Stomach (tissue), 19 donors: ENCODE data around the gene MALAT1. TPM values are rescaled to one million over a fixed set of nuclear protein-coding genes. Genes with fewer than 3 reads are reported as not detected.
"Not testable (repeated sequence)": the region's sequence is repeated elsewhere in the genome, so short reads cannot be mapped to it uniquely, and the experiment has no call there.

Experiments used
- DNase-seq, 2 donors: peaks; one replicate each; pipeline versions ENCODE4 v3.0.0 to v3.0.0-alpha.2; 2013 to 2019
- H3K27ac ChIP-seq, 5 donors: fragments of 200-600 bp in 4 of 5; sonication (generic) in 4 of 5; one replicate each; pipeline ENCODE4 v1.5.1; 2013 to 2019; ENCODE audit warnings: mild to moderate bottlenecking in 1 of 5, moderate library complexity in 1 of 5
- H3K27me3 ChIP-seq, 3 donors: fragments of 200-600 bp; sonication (generic); one replicate each; pipeline ENCODE4 v1.5.1; 2017 to 2019; ENCODE audit warnings: mixed run types in 1 of 3
- H3K36me3 ChIP-seq, 4 donors: fragments of 200-600 bp; sonication (generic); 1 replicate in 3 of 4; 2 replicates in 1 of 4; pipeline ENCODE4 v1.5.1; 2016 to 2019
- H3K4me1 ChIP-seq, 4 donors: fragments of 200-600 bp; sonication (generic); one replicate each; pipeline ENCODE4 v1.5.1; 2016 to 2019
- H3K4me3 ChIP-seq, 4 donors: fragments of 200-600 bp; sonication (generic) in 3 of 4; one replicate each; pipeline ENCODE4 v1.5.1; 2016 to 2019; ENCODE audit warnings: mild to moderate bottlenecking in 1 of 4
- H3K9me3 ChIP-seq, 4 donors: fragments of 200-600 bp; sonication (generic); one replicate each; pipeline ENCODE4 v1.5.1; 2016 to 2019
- EP300 ChIP-seq: sonication (generic); formaldehyde crosslinking; IDR thresholded peaks from one replicate; pipeline ENCODE4 v1.6.1; 2017; ENCODE audit warnings: antibody characterized with exemption
- POLR2A ChIP-seq, 4 donors: fragments of 450-650 bp; IDR thresholded peaks; one replicate each; pipeline ENCODE4 v1.6.1; 2016; ENCODE audit warnings: antibody characterized with exemption in 4 of 4, control low read depth in 2 of 4, mild to moderate bottlenecking in 1 of 4, moderate library complexity in 1 of 4
- POLR2AphosphoS5 ChIP-seq, 3 donors: sonication (generic); formaldehyde crosslinking; IDR thresholded peaks; one replicate each; pipeline ENCODE4 v1.6.1; 2016; ENCODE audit warnings: antibody characterized with exemption in 3 of 3
- WGBS, 5 donors: extraction: QIAGEN DNeasy Blood & Tissue Kit in 3 of 5; methylation state at CpG; one replicate each; pipeline versions ENCODE4 v1.1.5 to v1.1.7; 2013 to 2018; 5-methylcytosine and 5-hydroxymethylcytosine counted together
- intact Hi-C: fragments of 100-400 bp; cut with DNase I; formaldehyde crosslinking; loops from one replicate; pipeline ENCODE4 v1.15.1; 2023; ENCODE audit warnings: low total_unique reads
- long read RNA-seq, 10 donors: transcript quantifications; one replicate each; lab custom pipeline, GENCODE V29; 2026
- polyA plus RNA-seq, 3 donors: library from polyadenylated mRNA; stranded (reverse); fragments of 200-250 nt; gene quantifications; one replicate each; pipeline ENCODE4 v1.2.3, GENCODE V29; 2013
- total RNA-seq, 5 donors: library from RNA; depleted of rRNA; stranded (reverse); fragments of >200 nt; gene quantifications; one replicate each; pipeline versions ENCODE4 v1.1.0 to v1.2.3, GENCODE V29; 2014 to 2016
- TF ChIP-seq, protein P1 (sequence below), 7 experiments: fragments of 450-650 bp in 4 of 7; fragments of 200-600 bp in 3 of 7; sonication (generic) in 3 of 7; IDR thresholded peaks; one replicate each; pipeline ENCODE4 v1.5.1; 2016 to 2019; ENCODE audit warnings: antibody characterized with exemption in 7 of 7, control low read depth in 2 of 7, mild to moderate bottlenecking in 1 of 7
- donor health status: healthy with polysubstance abuse.
- donor health status: Bipolar disorder and iron deficiency.
- donor health status: healthy.

Gene MALAT1
- total RNA-seq (over 10,000 TPM; 11,517 to 39,496 (median 13,707) TPM), polyA plus RNA-seq (100 to 1,000 TPM; 124 to 296 (median 126) TPM)
- long read RNA-seq, donor 1, full-length matches to known transcripts = 646 of 646 reads
- long read RNA-seq, donor 1, partial matches to known transcripts = 0 of 646 reads
- long read RNA-seq, donor 1, other reads (novel, unspliced or antisense) = 0 of 646 reads
- long read RNA-seq, donor 2, full-length matches to known transcripts = 1,591 of 1,591 reads
- long read RNA-seq, donor 2, partial matches to known transcripts = 0 of 1,591 reads
- long read RNA-seq, donor 2, other reads (novel, unspliced or antisense) = 0 of 1,591 reads
- long read RNA-seq, donor 3, full-length matches to known transcripts = 1,518 of 1,518 reads
- long read RNA-seq, donor 3, partial matches to known transcripts = 0 of 1,518 reads
- long read RNA-seq, donor 3, other reads (novel, unspliced or antisense) = 0 of 1,518 reads
- long read RNA-seq, donor 4, full-length matches to known transcripts = 93 of 93 reads
- long read RNA-seq, donor 4, partial matches to known transcripts = 0 of 93 reads
- long read RNA-seq, donor 4, other reads (novel, unspliced or antisense) = 0 of 93 reads
- long read RNA-seq, donor 5, full-length matches to known transcripts = 967 of 967 reads
- long read RNA-seq, donor 5, partial matches to known transcripts = 0 of 967 reads
- long read RNA-seq, donor 5, other reads (novel, unspliced or antisense) = 0 of 967 reads
- long read RNA-seq, donor 6, full-length matches to known transcripts = 4,808 of 4,808 reads
- long read RNA-seq, donor 6, partial matches to known transcripts = 0 of 4,808 reads
- long read RNA-seq, donor 6, other reads (novel, unspliced or antisense) = 0 of 4,808 reads
- long read RNA-seq, donor 7, full-length matches to known transcripts = 607 of 607 reads
- long read RNA-seq, donor 7, partial matches to known transcripts = 0 of 607 reads
- long read RNA-seq, donor 7, other reads (novel, unspliced or antisense) = 0 of 607 reads
- long read RNA-seq, donor 8, full-length matches to known transcripts = 2,041 of 2,041 reads
- long read RNA-seq, donor 8, partial matches to known transcripts = 0 of 2,041 reads
- long read RNA-seq, donor 8, other reads (novel, unspliced or antisense) = 0 of 2,041 reads
- long read RNA-seq, donor 9, full-length matches to known transcripts = 1,217 of 1,217 reads
- long read RNA-seq, donor 9, partial matches to known transcripts = 0 of 1,217 reads
- long read RNA-seq, donor 9, other reads (novel, unspliced or antisense) = 0 of 1,217 reads
- long read RNA-seq, donor 10, full-length matches to known transcripts = 672 of 672 reads
- long read RNA-seq, donor 10, partial matches to known transcripts = 0 of 672 reads
- long read RNA-seq, donor 10, other reads (novel, unspliced or antisense) = 0 of 672 reads

DNA sequence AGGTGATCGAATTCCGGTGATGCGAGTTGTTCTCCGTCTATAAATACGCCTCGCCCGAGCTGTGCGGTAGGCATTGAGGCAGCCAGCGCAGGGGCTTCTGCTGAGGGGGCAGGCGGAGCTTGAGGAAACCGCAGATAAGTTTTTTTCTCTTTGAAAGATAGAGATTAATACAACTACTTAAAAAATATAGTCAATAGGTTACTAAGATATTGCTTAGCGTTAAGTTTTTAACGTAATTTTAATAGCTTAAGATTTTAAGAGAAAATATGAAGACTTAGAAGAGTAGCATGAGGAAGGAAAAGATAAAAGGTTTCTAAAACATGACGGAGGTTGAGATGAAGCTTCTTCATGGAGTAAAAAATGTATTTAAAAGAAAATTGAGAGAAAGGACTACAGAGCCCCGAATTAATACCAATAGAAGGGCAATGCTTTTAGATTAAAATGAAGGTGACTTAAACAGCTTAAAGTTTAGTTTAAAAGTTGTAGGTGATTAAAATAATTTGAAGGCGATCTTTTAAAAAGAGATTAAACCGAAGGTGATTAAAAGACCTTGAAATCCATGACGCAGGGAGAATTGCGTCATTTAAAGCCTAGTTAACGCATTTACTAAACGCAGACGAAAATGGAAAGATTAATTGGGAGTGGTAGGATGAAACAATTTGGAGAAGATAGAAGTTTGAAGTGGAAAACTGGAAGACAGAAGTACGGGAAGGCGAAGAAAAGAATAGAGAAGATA is at the start of gene MALAT1:
Gene MALAT1, plus strand, starts transcription at position 69 of the 736 bp plus-strand sequence.
- peaks cover 26 to 40% (median 28%) of the 10 kb centered on the region in 4 donors for H3K36me3 ChIP-seq
- peak; percentile 96 to 98 for DNase-seq
- peak within 1 kb of the TSS; percentile 77 to 95 (median 84) for H3K4me3 ChIP-seq
- WGBS, 5 donors = 0 to 1% (median 0%) methylated on average over 24 of the region's 24 CpGs
- H3K27ac ChIP-seq = peak within 1 kb of the TSS; percentile 91 to 99 (median 99)
- no peaks in the 10 kb centered on the region for H3K27me3 ChIP-seq
- intact Hi-C loops = no loop called here
- TF ChIP-seq POLR2AphosphoS5 (IDR thresholded peaks at IDR 0.05) = peak; percentile 100
- TF ChIP-seq, protein P1, sequence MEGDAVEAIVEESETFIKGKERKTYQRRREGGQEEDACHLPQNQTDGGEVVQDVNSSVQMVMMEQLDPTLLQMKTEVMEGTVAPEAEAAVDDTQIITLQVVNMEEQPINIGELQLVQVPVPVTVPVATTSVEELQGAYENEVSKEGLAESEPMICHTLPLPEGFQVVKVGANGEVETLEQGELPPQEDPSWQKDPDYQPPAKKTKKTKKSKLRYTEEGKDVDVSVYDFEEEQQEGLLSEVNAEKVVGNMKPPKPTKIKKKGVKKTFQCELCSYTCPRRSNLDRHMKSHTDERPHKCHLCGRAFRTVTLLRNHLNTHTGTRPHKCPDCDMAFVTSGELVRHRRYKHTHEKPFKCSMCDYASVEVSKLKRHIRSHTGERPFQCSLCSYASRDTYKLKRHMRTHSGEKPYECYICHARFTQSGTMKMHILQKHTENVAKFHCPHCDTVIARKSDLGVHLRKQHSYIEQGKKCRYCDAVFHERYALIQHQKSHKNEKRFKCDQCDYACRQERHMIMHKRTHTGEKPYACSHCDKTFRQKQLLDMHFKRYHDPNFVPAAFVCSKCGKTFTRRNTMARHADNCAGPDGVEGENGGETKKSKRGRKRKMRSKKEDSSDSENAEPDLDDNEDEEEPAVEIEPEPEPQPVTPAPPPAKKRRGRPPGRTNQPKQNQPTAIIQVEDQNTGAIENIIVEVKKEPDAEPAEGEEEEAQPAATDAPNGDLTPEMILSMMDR (IDR thresholded peaks at IDR 0.05) = no peak
- TF ChIP-seq EP300 = peak; percentile 84
- peak in 2 of 4 donors; percentile 100 for TF ChIP-seq POLR2A (IDR thresholded peaks at IDR 0.05)
- no peaks in the 10 kb centered on the region for H3K9me3 ChIP-seq
- peaks cover 30 to 38% (median 35%) of the 10 kb centered on the region in 4 donors for H3K4me1 ChIP-seq

DNA sequence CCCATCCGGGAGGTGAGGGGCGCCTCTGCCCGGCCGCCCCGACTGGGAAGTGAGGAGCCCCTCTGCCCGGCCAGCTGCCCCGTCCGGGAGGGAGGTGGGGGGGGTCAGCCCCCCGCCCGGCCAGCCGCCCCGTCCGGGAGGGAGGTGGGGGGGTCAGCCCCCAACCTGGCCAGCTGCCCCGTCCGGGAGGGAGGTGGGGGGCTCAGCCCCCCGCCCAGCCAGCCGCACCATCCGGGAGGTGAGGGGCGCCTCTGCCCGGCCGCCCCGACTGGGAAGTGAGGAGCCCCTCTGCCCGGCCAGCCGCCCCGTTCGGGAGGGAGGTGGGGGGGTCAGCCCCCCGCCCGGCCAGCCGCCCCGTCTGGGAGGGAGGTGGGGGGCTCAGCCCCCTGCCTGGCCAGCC is 47.5 kb upstream of the MALAT1 start:
- DNase-seq, H3K27me3 ChIP-seq, intact Hi-C loops, H3K4me3 ChIP-seq, H3K27ac ChIP-seq, H3K9me3 ChIP-seq: not testable (repeated sequence)
- 87 to 95% (median 91%) methylated on average over 5 to 20 of the region's 30 CpGs; no CpG with 5 or more reads in 1 of the 5 donors for WGBS, 5 donors
- peaks cover 1 to 10% (median 7%) of the 10 kb centered on the region in 4 donors for H3K36me3 ChIP-seq
- peaks cover 6 to 30% (median 14%) of the 10 kb centered on the region in 4 donors for H3K4me1 ChIP-seq

DNA sequence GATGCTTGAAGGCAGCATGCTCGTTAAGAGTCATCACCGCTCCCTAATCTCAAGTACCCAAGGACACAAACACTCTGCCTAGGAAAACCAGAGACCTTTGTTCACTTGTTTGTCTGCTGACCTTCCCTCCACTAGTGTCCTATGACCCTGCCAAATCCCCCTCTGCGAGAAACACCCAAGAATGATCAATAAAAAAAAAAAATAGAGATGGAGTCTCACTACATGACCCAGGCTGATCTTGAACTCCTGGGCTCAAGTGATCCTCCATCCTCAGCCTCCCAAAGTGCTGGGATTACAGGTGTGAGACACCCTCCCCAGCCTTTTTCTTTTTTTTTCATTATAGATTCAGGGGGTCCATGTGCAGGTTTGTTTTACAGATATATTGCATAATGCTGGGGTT is 46.6 kb upstream of the MALAT1 start:
- WGBS, 5 donors = 46 to 78% (median 70%) methylated on average over 1 to 3 of the region's 3 CpGs
- intact Hi-C loops, H3K4me3 ChIP-seq: not testable (repeated sequence)

DNA sequence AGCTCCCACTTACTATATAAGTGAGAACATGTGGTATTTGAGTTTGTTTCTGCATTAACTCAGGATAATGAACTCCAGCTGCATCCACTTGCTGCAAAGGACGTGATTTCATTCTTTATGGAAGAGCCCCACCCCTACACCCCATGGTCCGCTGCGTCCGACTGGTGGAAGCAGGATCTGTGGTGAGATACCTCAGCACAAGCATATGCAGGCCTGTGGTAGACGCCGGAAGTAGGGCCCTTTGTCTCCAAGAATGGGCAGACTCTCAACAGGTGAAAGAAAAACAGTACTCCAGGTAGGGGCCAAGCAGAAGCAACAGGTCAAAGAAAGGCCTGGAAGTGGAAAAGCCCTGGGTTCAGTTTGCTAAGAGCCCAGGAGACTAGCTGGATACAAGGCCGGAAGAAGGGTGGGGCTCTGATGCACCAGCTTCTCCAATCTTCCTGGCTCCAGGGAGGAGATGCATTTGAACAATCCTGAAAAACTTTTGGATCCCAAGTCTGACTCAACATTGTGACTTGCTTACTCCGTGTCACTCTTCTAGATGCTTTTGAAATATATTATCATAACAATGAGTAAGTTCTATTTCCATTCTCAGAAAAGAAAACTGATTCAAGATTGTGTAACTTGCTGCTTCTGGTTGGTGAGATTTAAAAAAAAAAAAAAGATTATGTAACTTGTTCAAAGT is 45.9 kb upstream of the MALAT1 start:
- Histone ChIP-seq H3K4me1 (peaks cover 6 to 30% (median 14%) of the 10 kb centered on the region in 4 donors), H3K4me3 (no peak overlapping the region), H3K9me3 (no peaks in the 10 kb centered on the region), H3K27ac (peak overlapping the region in 4 of 5 donors; percentile 80 to 91 (median 84)), H3K27me3 (no peaks in the 10 kb centered on the region), H3K36me3 (no peaks in the 10 kb centered on the region)
- TF ChIP-seq POLR2AphosphoS5 (IDR thresholded peaks at IDR 0.05) (peak in 1 of 3 donors; percentile 40), EP300 (no peak)
- 61 to 75% (median 70%) methylated on average over 8 of the region's 8 CpGs for WGBS, 5 donors
- intact Hi-C loops = no loop called here
- DNase-seq = peak in 1 of 2 donors; percentile 70

More for the DNA sequence above, 46.6 kb upstream of the MALAT1 start:
- H3K36me3 ChIP-seq, DNase-seq, H3K9me3 ChIP-seq, H3K27me3 ChIP-seq: not testable (repeated sequence)
- Histone ChIP-seq H3K27ac (peak overlapping the region in 3 of 5 donors; percentile 82 to 91 (median 85)), H3K4me1 (peaks cover 6 to 30% (median 14%) of the 10 kb centered on the region in 4 donors)
